Stimulated activated naive B cell treated with anti-CD40 and anti-IgM and Interleukin-4, amounts not matched to agents 10 μg/mL and 1 μg/mL and 100 μg/mL, for 72 hours (primary cell): ENCODE data around the gene ZCCHC3.
A peak's percentile ranks its signal among the peaks of the same experiment; 100 is the strongest.
"Not testable (repeated sequence)": the region's sequence is repeated elsewhere in the genome, so short reads cannot be mapped to it uniquely, and the experiment has no call there.

Experiments
- ATAC-seq, 2 donors: fragments of 150-1000 bp; cut with Tn5 transposase; replicated peaks; 2 replicates each; pipeline ENCODE4 v1.10.0; 2021; ENCODE audit warnings: moderate library complexity in 1 of 2
- DNase-seq: peaks from one replicate; pipeline ENCODE4 v3.0.0; 2021
- H3K27ac Mint-ChIP-seq: one replicate; pipeline ENCODE4 v1.8.0; 2022; ENCODE audit warnings: mild to moderate bottlenecking, mixed read lengths
- H3K27me3 Mint-ChIP-seq, 2 donors: one replicate each; pipeline ENCODE4 v1.8.0; 2022; ENCODE audit warnings: mixed read lengths in 2 of 2
- H3K36me3 Mint-ChIP-seq, 2 donors: one replicate each; pipeline ENCODE4 v1.8.0; 2022; ENCODE audit warnings: mixed read lengths in 2 of 2, mild to moderate bottlenecking in 1 of 2
- H3K4me1 Mint-ChIP-seq, 2 donors: one replicate each; pipeline ENCODE4 v1.8.0; 2022; ENCODE audit warnings: mixed read lengths in 2 of 2, mild to moderate bottlenecking in 1 of 2
- H3K4me3 Mint-ChIP-seq, 2 donors: one replicate each; pipeline ENCODE4 v1.8.0; 2022; ENCODE audit warnings: mild to moderate bottlenecking in 2 of 2, mixed read lengths in 2 of 2, moderate library complexity in 1 of 2
- H3K9me3 Mint-ChIP-seq, 2 donors: one replicate each; pipeline ENCODE4 v1.8.0; 2022; ENCODE audit warnings: mixed read lengths in 2 of 2, mild to moderate bottlenecking in 1 of 2

Gene ZCCHC3, protein sequence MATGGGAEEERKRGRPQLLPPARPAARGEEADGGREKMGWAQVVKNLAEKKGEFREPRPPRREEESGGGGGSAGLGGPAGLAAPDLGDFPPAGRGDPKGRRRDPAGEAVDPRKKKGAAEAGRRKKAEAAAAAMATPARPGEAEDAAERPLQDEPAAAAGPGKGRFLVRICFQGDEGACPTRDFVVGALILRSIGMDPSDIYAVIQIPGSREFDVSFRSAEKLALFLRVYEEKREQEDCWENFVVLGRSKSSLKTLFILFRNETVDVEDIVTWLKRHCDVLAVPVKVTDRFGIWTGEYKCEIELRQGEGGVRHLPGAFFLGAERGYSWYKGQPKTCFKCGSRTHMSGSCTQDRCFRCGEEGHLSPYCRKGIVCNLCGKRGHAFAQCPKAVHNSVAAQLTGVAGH

DNA sequence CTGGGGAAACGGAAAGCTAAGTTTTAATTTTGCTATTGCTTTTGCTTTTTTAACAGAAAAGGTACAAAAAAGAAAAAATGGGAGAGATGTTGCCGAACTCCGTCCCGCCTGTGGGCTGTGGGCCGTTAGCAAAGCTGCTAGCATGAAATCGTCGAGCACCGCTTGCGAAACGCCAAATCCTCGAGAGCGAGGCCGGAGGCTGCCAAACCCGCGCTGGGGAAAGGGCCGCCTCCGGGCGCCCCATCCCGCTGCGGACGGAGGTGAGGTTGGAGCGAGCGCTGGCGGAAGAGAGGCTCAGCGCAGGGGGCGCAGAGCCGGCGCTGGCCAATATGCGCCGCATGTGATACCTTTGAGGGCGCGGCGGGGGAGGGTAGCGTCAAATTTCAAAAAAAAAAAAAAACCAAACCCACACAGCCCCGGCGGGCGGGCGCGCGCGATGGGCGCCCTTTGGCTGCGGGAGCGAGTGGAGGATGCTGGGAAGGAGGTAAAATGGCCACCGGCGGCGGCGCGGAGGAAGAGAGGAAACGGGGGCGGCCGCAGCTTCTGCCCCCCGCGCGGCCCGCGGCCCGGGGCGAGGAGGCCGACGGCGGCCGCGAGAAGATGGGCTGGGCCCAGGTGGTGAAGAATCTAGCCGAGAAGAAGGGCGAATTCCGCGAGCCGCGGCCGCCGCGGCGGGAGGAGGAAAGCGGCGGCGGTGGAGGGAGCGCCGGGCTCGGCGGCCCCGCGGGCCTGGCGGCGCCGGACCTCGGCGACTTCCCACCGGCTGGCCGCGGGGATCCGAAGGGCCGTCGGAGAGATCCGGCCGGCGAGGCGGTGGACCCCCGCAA lies at the start of gene ZCCHC3:
Gene ZCCHC3 (plus strand): TSS at position 473 of the 827 bp plus-strand sequence. CDS start 17 bp downstream, at position 490.
- ATAC-seq (peak; percentile 88 to 90), DNase-seq (peak; percentile 79)
- Mint-ChIP-seq H3K9me3 (peaks cover 6% of the 10 kb centered on the region in 2 donors), H3K36me3 (peaks cover 40 to 42% of the 10 kb centered on the region in 2 donors), H3K27me3 (no peaks in the 10 kb centered on the region), H3K4me1 (peaks cover 21 to 59% of the 10 kb centered on the region in 2 donors), H3K4me3 (peak within 1 kb of the TSS; percentile 98 to 99), H3K27ac (peak within 1 kb of the TSS; percentile 100)

DNA sequence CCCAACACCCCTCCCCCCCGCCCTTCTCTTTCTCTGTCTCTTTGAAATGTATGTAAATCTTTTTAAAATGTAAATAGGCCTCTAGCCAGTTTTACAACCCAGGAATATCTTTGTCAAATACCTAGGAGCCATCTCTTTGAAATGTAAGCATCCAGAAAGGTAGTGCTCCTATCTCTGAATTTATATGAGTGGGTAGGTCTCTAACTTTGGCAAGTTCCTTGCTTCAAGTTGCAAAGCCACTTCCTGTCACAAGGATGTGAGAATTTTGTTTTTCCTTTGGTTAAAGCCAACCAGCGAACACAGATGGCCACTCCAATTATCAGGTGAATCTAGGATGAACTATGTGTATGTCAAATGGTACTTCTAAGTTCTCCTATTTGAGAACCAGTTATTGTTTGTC lies 46.0 kb upstream of the ZCCHC3 start:
- ATAC-seq (no peak), DNase-seq (no peak)
- Mint-ChIP-seq H3K36me3 (no peaks in the 10 kb centered on the region), H3K27ac (no peak overlapping the region), H3K4me1 (no peaks in the 10 kb centered on the region), H3K27me3 (peaks cover 0 to 7% of the 10 kb centered on the region in 2 donors), H3K9me3 (no peaks in the 10 kb centered on the region), H3K4me3 (no peak overlapping the region)

DNA sequence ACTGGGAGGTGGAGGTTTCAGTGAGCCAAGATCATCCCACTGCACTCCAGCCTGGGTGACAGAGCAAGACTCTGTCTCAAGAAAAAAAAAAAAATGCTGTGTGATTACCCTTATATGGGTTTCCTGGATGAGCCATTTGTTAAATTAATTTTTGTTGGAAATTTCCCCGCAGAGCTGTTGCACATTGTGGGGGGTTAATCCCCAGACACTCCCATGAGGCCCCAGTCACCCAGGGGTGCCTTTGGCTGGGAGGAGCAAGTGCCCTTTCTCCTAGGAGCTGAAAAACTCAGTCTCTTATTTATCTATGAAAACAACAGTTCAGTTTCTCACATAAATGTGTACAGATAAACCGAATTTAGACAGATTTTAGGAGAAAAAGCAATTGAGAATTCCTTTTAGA lies 44.6 kb upstream of the ZCCHC3 start:
- Mint-ChIP-seq H3K9me3 (no peaks in the 10 kb centered on the region), H3K27ac (no peak overlapping the region), H3K27me3 (peaks cover 0 to 11% of the 10 kb centered on the region in 2 donors), H3K36me3 (no peaks in the 10 kb centered on the region), H3K4me3 (no peak overlapping the region), H3K4me1 (no peaks in the 10 kb centered on the region)
- no peak for ATAC-seq
- no peak for DNase-seq

DNA sequence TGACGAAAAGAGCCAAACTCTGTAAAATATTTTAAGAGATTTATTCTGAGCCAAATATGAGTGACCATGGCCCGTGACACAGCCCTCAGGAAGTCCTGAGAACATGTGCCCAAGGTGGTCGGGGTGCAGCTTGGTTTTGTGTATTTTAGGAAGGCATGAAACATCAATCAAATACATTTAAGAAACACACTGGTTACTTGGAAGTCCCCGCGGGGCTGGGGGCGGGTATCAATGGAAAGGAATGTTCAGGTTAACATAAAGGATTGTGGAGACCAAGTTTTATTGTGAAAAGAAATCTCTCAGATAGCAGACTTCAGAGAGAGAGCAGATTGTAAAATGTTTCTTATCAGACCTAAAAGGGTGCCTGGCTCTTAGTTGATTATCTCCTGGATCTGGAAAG lies 43.9 kb upstream of the ZCCHC3 start:
- not testable (repeated sequence) for H3K9me3 Mint-ChIP-seq, H3K4me1 Mint-ChIP-seq, H3K36me3 Mint-ChIP-seq, H3K4me3 Mint-ChIP-seq, ATAC-seq, DNase-seq, H3K27ac Mint-ChIP-seq
- peaks cover 0 to 14% of the 10 kb centered on the region in 2 donors for H3K27me3 Mint-ChIP-seq

DNA sequence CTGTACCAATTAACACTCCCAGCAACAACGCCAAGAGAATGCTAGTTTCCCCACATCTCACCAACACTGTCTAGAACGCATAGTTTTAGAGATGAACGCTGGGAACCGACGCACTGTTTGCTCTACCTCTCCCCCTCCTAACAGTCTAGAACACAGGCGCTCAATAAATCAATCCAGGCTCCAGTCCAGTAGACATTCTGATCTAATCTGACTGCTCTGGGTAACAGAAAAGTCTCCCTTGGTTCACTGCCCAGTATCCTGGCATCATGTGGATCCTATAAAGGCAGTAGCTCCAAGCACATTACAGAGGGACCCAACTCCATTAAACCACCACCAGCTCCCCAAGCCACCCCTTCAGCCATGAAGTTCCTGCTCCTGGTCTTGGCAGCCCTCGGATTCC lies 40.0 kb upstream of the ZCCHC3 start, which contains the start of gene DEFB132:
Gene DEFB132 (plus strand): TSS at position 306 of the 400 bp plus-strand sequence. CDS start 55 bp downstream, at position 361.
- Mint-ChIP-seq H3K27ac (no peak within 1 kb of the TSS), H3K4me3 (no peak within 1 kb of the TSS)

DNA sequence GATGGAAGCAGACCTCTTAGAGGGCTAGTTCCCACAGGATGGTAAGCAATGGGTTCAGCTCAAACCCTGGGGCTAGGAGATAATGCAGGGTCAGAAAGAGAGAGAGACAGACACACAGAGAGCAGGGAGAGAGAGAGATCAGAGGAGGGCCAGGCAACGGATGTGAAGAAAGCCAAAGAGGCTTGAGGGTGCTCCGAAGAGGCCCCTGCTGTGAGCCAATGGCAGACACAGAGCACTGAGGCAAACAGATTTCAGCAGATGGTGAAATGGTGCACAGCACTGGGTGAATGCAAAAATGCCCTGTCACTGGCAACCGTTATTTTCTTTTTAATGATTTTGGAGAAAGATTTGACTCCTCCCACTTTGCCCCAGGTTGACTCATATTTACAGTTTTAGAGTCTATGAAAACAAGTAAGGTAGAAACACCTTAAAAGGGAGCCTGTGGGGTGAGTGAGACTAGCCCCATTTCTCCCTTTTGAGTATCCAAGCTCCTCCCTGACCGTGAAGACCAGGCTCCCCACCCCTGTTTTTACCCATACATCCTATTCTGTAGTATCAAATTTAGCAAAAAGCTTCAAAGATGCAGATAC lies 39.0 kb upstream of the ZCCHC3 start:
- H3K36me3 Mint-ChIP-seq = no peaks in the 10 kb centered on the region
- H3K9me3 Mint-ChIP-seq = no peaks in the 10 kb centered on the region
- H3K4me1 Mint-ChIP-seq = peaks cover 0 to 1% of the 10 kb centered on the region in 2 donors
- ATAC-seq (no peak), DNase-seq (no peak)
- no peak overlapping the region for H3K4me3 Mint-ChIP-seq
- H3K27me3 Mint-ChIP-seq = peaks cover 11 to 20% of the 10 kb centered on the region in 2 donors
- H3K27ac Mint-ChIP-seq = no peak overlapping the region

More for the DNA sequence above, 40.0 kb upstream of the ZCCHC3 start, which contains the start of gene DEFB132:
- Mint-ChIP-seq H3K4me1 (peaks cover 0 to 1% of the 10 kb centered on the region in 2 donors), H3K27me3 (peaks cover 11 to 21% of the 10 kb centered on the region in 2 donors), H3K9me3 (no peaks in the 10 kb centered on the region), H3K36me3 (no peaks in the 10 kb centered on the region)
- ATAC-seq = no peak
- no peak for DNase-seq

DNA sequence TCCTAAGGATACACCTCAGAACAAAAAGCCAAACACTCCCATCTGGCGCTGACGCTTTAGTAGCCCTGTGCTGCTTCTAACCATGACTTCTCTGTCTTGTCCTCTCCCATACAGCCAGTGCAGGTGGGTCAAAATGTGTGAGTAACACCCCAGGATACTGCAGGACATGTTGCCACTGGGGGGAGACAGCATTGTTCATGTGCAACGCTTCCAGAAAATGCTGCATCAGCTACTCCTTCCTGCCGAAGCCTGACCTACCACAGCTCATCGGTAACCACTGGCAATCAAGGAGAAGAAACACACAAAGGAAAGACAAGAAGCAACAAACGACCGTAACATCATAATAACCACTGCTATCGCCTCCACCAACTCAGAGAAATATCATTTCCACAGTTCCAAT lies 38.4 kb upstream of the ZCCHC3 start:
- Mint-ChIP-seq H3K27me3 (peaks cover 11 to 18% of the 10 kb centered on the region in 2 donors), H3K9me3 (no peaks in the 10 kb centered on the region), H3K4me1 (peaks cover 0 to 1% of the 10 kb centered on the region in 2 donors), H3K36me3 (no peaks in the 10 kb centered on the region), H3K27ac (no peak overlapping the region), H3K4me3 (no peak overlapping the region)
- DNase-seq = no peak
- ATAC-seq = no peak

DNA sequence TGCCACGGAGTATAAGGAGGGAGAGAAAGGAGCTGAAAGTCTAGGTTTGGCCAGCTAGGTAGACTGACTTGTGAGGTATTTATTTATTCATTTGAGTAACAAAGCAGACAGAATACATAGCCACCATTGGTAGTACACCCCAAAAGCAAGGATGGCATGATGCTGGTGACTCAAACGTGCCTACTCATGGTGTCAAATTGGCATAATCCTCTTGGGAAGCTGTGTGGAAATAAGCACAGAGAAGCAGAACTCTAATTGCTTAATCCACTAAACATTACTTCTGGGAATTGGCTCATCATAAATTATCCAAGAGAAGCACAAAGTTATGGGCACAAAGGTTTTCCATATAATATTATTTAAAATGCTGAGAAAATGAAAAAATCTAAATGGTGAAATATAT lies 37.4 kb upstream of the ZCCHC3 start:
- DNase-seq = no peak
- Mint-ChIP-seq H3K4me1 (peaks cover 0 to 1% of the 10 kb centered on the region in 2 donors), H3K36me3 (no peaks in the 10 kb centered on the region), H3K9me3 (no peaks in the 10 kb centered on the region), H3K27me3 (peaks cover 11 to 18% of the 10 kb centered on the region in 2 donors), H3K27ac (no peak overlapping the region), H3K4me3 (no peak overlapping the region)
- ATAC-seq = no peak

DNA sequence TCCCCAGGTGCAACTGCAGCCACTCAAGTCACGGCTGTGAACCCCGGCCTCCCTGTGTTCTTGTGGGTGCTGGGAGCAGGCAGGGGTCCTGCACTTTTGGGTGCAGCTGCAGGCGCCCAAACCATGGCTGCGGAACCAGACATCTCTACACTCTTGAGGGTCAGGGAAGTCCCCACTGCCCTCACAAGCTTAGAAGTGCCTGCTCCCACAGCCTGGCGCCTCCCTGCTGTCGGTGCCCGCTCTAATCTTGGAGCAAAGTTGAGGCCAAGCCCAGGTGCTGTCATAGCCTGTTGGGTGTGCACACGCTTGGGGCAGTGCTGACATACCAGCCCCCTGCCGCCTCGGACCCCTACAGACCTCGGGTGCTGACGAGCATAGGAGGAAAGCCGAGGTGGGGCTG lies 33.7 kb upstream of the ZCCHC3 start:
- no peak overlapping the region for H3K27ac Mint-ChIP-seq
- H3K4me3 Mint-ChIP-seq = no peak overlapping the region
- H3K4me1 Mint-ChIP-seq = peaks cover 9 to 11% of the 10 kb centered on the region in 2 donors
- H3K9me3 Mint-ChIP-seq = no peaks in the 10 kb centered on the region
- H3K36me3 Mint-ChIP-seq = no peaks in the 10 kb centered on the region
- DNase-seq (no peak), ATAC-seq (no peak)
- peaks cover 10 to 11% of the 10 kb centered on the region in 2 donors for H3K27me3 Mint-ChIP-seq

DNA sequence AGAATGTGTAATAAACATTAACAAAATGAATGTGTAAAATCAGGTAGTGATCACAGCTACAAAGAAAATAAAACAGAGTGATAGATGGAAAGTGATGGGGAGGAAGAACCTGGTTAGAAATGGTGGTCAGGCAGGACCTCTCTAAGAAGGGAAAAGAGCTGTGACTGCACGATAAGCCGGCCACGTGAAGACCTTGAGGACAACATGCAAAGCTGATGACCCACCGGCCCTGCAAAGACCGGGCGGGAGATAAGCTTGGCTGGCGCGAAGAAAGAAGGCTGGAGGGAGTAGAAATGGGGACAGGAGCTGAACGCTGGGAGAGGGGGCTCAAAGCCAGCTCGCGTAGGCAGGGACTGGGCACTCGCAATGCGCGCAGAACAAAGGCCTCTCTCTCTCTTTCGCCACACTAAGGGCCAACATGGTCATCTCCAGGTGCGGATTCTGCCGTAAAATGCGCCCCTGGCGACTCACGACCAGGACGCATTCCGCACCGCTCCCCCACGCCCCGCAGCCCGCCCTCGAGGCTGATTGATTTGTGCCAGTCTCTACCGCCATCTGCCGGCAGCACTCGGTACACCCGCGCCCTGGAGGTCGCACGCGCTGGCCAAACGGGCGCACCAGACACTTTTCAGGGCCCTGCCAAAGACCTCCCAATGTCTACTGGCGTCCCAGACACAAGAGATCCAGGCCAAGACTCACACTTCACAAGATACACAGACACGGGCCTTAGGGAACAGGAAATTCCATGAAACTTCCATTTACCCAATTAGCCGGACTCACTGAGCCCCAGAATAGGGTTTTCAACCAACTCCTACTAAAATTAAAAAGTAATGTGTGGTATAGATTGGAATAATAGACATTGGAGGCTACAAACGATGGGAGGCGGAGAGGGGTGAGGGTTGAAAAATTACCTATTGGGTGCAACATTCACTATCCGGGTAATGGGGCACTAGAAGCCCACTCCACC lies 30.5 kb upstream of the ZCCHC3 start:
- peak; percentile 77 for DNase-seq
- no peaks in the 10 kb centered on the region for H3K27me3 Mint-ChIP-seq
- no peaks in the 10 kb centered on the region for H3K36me3 Mint-ChIP-seq
- H3K4me1 Mint-ChIP-seq = peaks cover 8 to 11% of the 10 kb centered on the region in 2 donors
- no peaks in the 10 kb centered on the region for H3K9me3 Mint-ChIP-seq
- H3K4me3 Mint-ChIP-seq = peak overlapping the region; percentile 82 to 91
- peak; percentile 92 to 94 for ATAC-seq
- peak overlapping the region; percentile 93 for H3K27ac Mint-ChIP-seq

DNA sequence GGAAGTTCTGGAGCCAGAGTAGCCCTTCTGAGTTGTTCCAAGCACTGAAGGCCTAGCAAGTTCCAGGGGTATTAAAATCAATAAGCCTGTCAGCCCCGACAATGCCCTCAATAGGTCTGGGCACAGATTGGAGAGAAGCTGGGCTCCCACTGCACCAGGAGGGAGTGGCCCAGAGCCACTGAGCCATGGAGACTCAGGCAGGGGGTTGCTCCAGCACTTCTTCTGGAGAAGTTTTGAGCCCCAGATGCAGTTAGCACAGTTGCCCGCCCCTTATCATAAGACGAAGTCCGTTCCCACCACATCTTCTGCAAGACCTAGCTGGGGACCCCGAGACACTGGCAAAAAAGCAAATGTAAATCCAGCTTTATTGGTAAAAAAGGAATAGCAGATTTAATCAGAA lies 26.9 kb upstream of the ZCCHC3 start:
- no peak overlapping the region for H3K27ac Mint-ChIP-seq
- DNase-seq (no peak), ATAC-seq (no peak)
- no peak overlapping the region for H3K4me3 Mint-ChIP-seq
- no peaks in the 10 kb centered on the region for H3K27me3 Mint-ChIP-seq
- peaks cover 8 to 11% of the 10 kb centered on the region in 2 donors for H3K4me1 Mint-ChIP-seq
- H3K9me3 Mint-ChIP-seq = no peaks in the 10 kb centered on the region
- peaks cover 0 to 4% of the 10 kb centered on the region in 2 donors for H3K36me3 Mint-ChIP-seq

DNA sequence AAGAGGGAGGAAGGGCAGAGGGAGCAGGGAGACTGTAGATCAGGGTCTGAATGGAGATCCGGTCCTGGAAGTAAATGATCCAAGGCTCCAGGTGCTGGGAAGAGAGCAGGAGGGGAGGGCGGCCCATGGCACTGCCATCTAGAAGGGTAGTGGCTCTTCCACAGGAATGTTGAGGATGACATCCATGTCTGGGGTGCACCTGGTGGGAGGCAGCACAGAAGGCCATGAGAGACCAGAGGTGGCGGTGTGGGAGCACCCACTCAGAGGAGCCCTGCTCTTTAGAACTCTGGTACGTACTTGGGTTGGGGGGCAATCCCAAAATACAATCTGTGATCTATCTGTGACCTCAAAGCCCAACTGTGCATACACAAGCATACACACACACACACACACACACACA lies 26.3 kb upstream of the ZCCHC3 start:
- Mint-ChIP-seq H3K36me3 (peaks cover 4 to 8% of the 10 kb centered on the region in 2 donors), H3K4me3 (no peak overlapping the region), H3K27ac (no peak overlapping the region), H3K9me3 (no peaks in the 10 kb centered on the region), H3K27me3 (no peaks in the 10 kb centered on the region), H3K4me1 (peaks cover 8 to 11% of the 10 kb centered on the region in 2 donors)
- DNase-seq (no peak), ATAC-seq (no peak)

DNA sequence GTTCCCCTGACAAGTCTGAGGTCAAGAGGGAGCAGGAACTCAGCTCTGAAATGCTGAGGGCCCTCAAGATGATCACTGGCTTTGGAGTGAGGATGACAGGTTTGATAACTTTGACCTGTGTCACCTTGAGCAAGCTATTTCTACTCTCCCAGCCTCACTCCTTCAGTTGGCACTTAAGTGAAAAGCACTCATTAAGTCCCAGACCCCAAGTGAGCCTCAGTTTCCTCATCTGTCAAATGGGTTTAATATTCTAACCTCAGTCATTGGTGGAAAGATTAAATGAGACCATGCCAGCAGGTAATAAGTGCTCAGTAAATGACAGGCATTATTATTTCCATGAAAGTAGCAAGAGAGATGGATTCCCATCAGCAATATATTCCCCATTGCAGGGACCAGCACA lies 25.8 kb upstream of the ZCCHC3 start:
- ATAC-seq (no peak), DNase-seq (no peak)
- H3K36me3 Mint-ChIP-seq = peaks cover 9 to 12% of the 10 kb centered on the region in 2 donors
- H3K4me1 Mint-ChIP-seq = peaks cover 5 to 8% of the 10 kb centered on the region in 2 donors
- no peak overlapping the region for H3K4me3 Mint-ChIP-seq
- no peaks in the 10 kb centered on the region for H3K9me3 Mint-ChIP-seq
- no peaks in the 10 kb centered on the region for H3K27me3 Mint-ChIP-seq
- no peak overlapping the region for H3K27ac Mint-ChIP-seq
